Skeletal muscle tissue (tissue), 4 donors: ENCODE measurements around the gene ANGPTL7. TPM values are rescaled to one million over a fixed set of nuclear protein-coding genes. Genes with fewer than 3 reads are reported as not detected.
"Not testable (repeated sequence)": the region's sequence is repeated elsewhere in the genome, so short reads cannot be mapped to it uniquely, and the experiment has no call there.

Experiments
- H3K27ac ChIP-seq: one replicate; pipeline ENCODE4 v1.7.0; 2013; ENCODE audit warnings: mild to moderate bottlenecking, low read depth, low read length, inconsistent platforms
- H3K27me3 ChIP-seq, 3 donors: one replicate each; pipeline ENCODE4 v1.7.0; 2013; ENCODE audit warnings: low read length in 3 of 3; ENCODE audit not compliant: control insufficient read depth in 3 of 3, insufficient read depth in 3 of 3
- H3K36me3 ChIP-seq, 3 donors: one replicate each; pipeline ENCODE4 v1.7.0; 2013; ENCODE audit warnings: low read length in 3 of 3; ENCODE audit not compliant: control insufficient read depth in 3 of 3, insufficient read depth in 3 of 3
- H3K4me1 ChIP-seq, 3 donors: one replicate each; pipeline ENCODE4 v1.7.0; 2013; ENCODE audit warnings: low read length in 3 of 3, mild to moderate bottlenecking in 3 of 3; ENCODE audit not compliant: control insufficient read depth in 3 of 3, insufficient read depth in 3 of 3
- H3K4me3 ChIP-seq, 3 donors: one replicate each; pipeline ENCODE4 v1.7.0; 2013; ENCODE audit warnings: low read length in 3 of 3
- H3K9ac ChIP-seq, 3 donors: one replicate each; pipeline ENCODE4 v1.7.0; 2013; ENCODE audit warnings: low read length in 3 of 3, mild to moderate bottlenecking in 3 of 3, moderate library complexity in 2 of 3, low read depth in 1 of 3
- H3K9me3 ChIP-seq, 3 donors: one replicate each; pipeline ENCODE4 v1.7.0; 2013; ENCODE audit warnings: low read length in 3 of 3; ENCODE audit not compliant: control insufficient read depth in 3 of 3
- total RNA-seq: library from RNA; depleted of rRNA; stranded (reverse); fragments of >200 nt; gene quantifications from one replicate; pipeline ENCODE4 v1.2.3, GENCODE V29; 2014
- donor health status: Osteomylitis.

ANGPTL7 gene
- total RNA-seq, 1 donor from 2014 or later = 5.2 TPM

GRCh38 chr1:11166744-11167143 lies 22.4 kb upstream of the ANGPTL7 start:
- H3K9ac ChIP-seq, H3K36me3 ChIP-seq, H3K9me3 ChIP-seq, H3K27me3 ChIP-seq, H3K4me1 ChIP-seq, H3K4me3 ChIP-seq, H3K27ac ChIP-seq: not testable (repeated sequence)

GRCh38 chr1:11168731-11169130 lies 20.4 kb upstream of the ANGPTL7 start:
- no peak overlapping the region for H3K9ac ChIP-seq
- H3K27ac ChIP-seq = no peak overlapping the region

GRCh38 chr1:11169202-11169601 lies 20.0 kb upstream of the ANGPTL7 start:
- H3K27ac ChIP-seq = no peak overlapping the region
- H3K4me1 ChIP-seq = peaks cover 0 to 8% (median under 1%) of the 10 kb centered on the region in 3 donors
- peaks cover 0 to 3% (median 2%) of the 10 kb centered on the region in 3 donors for H3K36me3 ChIP-seq
- H3K4me3 ChIP-seq = no peak overlapping the region
- H3K27me3 ChIP-seq = no peaks in the 10 kb centered on the region
- no peak overlapping the region for H3K9ac ChIP-seq
- no peaks in the 10 kb centered on the region for H3K9me3 ChIP-seq

More at GRCh38 chr1:11168731-11169130, 20.4 kb upstream of the ANGPTL7 start:
- H3K4me1 ChIP-seq = peaks cover 0 to 8% (median 0%) of the 10 kb centered on the region in 3 donors
- no peaks in the 10 kb centered on the region for H3K9me3 ChIP-seq
- no peaks in the 10 kb centered on the region for H3K27me3 ChIP-seq
- H3K36me3 ChIP-seq = peaks cover 0 to 3% (median 2%) of the 10 kb centered on the region in 3 donors
- no peak overlapping the region for H3K4me3 ChIP-seq

- Histone ChIP-seq H3K4me3 (no peak overlapping the region), H3K36me3 (peaks cover 0 to 3% (median 2%) of the 10 kb centered on the region in 3 donors), H3K27ac (no peak overlapping the region), H3K27me3 (no peaks in the 10 kb centered on the region), H3K9ac (no peak overlapping the region), H3K9me3 (no peaks in the 10 kb centered on the region), H3K4me1 (peaks cover 0 to 8% (median 5%) of the 10 kb centered on the region in 3 donors)
Observed at GRCh38 chr1:11170102-11170501, 19.1 kb upstream of the ANGPTL7 start.

GRCh38 chr1:11174261-11174942 lies 14.8 kb upstream of the ANGPTL7 start:
- H3K27me3 ChIP-seq = no peaks in the 10 kb centered on the region
- H3K4me3 ChIP-seq = no peak overlapping the region
- H3K9ac ChIP-seq = no peak overlapping the region
- no peaks in the 10 kb centered on the region for H3K9me3 ChIP-seq
- no peak overlapping the region for H3K27ac ChIP-seq
- H3K4me1 ChIP-seq = peaks cover 37 to 43% (median 42%) of the 10 kb centered on the region in 3 donors
- H3K36me3 ChIP-seq = no peaks in the 10 kb centered on the region

GRCh38 chr1:11175461-11175860 lies 13.7 kb upstream of the ANGPTL7 start:
- H3K4me1 ChIP-seq = peaks cover 37 to 43% (median 37%) of the 10 kb centered on the region in 3 donors
- no peaks in the 10 kb centered on the region for H3K9me3 ChIP-seq
- peak overlapping the region in 1 of 3 donors; percentile 3 for H3K9ac ChIP-seq
- no peak overlapping the region for H3K4me3 ChIP-seq
- no peaks in the 10 kb centered on the region for H3K27me3 ChIP-seq
- H3K36me3 ChIP-seq = no peaks in the 10 kb centered on the region
- H3K27ac ChIP-seq = no peak overlapping the region

- H3K9me3 ChIP-seq = no peaks in the 10 kb centered on the region
- H3K4me1 ChIP-seq = peaks cover 37 to 43% (median 37%) of the 10 kb centered on the region in 3 donors
- no peaks in the 10 kb centered on the region for H3K27me3 ChIP-seq
- peak overlapping the region in 1 of 3 donors; percentile 41 for H3K4me3 ChIP-seq
- H3K27ac ChIP-seq = peak overlapping the region; percentile 65
- H3K9ac ChIP-seq = peak overlapping the region in 1 of 3 donors; percentile 68
- H3K36me3 ChIP-seq = peaks cover 0 to 2% (median 0%) of the 10 kb centered on the region in 3 donors
Observed at GRCh38 chr1:11176081-11176706, 13.0 kb upstream of the ANGPTL7 start.

- no peak overlapping the region for H3K4me3 ChIP-seq
- H3K36me3 ChIP-seq = peaks cover 0 to 3% (median 0%) of the 10 kb centered on the region in 3 donors
- peaks cover 37 to 43% (median 37%) of the 10 kb centered on the region in 3 donors for H3K4me1 ChIP-seq
- H3K9ac ChIP-seq = no peak overlapping the region
- H3K27ac ChIP-seq = no peak overlapping the region
- no peaks in the 10 kb centered on the region for H3K27me3 ChIP-seq
- H3K9me3 ChIP-seq = no peaks in the 10 kb centered on the region
Observed at GRCh38 chr1:11178021-11179015, 10.8 kb upstream of the ANGPTL7 start.

GRCh38 chr1:11179125-11179524 lies 10.0 kb upstream of the ANGPTL7 start:
- H3K27ac ChIP-seq = no peak overlapping the region
- no peaks in the 10 kb centered on the region for H3K9me3 ChIP-seq
- no peaks in the 10 kb centered on the region for H3K27me3 ChIP-seq
- H3K36me3 ChIP-seq = peaks cover 0 to 3% (median 0%) of the 10 kb centered on the region in 3 donors
- no peak overlapping the region for H3K9ac ChIP-seq
- no peak overlapping the region for H3K4me3 ChIP-seq
- H3K4me1 ChIP-seq = peaks cover 33 to 43% (median 37%) of the 10 kb centered on the region in 3 donors
